GM19455 (cell line): ENCODE measurements around the gene RAD51B.
A peak's percentile ranks its signal among the peaks of the same experiment; 100 is the strongest.
"Not testable (repeated sequence)": the region's sequence is repeated elsewhere in the genome, so short reads cannot be mapped to it uniquely, and the experiment has no call there.

Source experiments
- ATAC-seq: cut with Tn5 transposase; IDR thresholded peaks from one replicate; pipeline ENCODE4 v1.9.1; 2021; ENCODE audit not compliant: unreplicated experiment

The RAD51B gene

GRCh38 chr14:68686724-68687123 lies 867.1 kb downstream of the RAD51B start:
- ATAC-seq: no peak

- ATAC-seq: no peak
These were observed 868.2 kb downstream of the RAD51B start for GRCh38 chr14:68687746-68688145.

DNA sequence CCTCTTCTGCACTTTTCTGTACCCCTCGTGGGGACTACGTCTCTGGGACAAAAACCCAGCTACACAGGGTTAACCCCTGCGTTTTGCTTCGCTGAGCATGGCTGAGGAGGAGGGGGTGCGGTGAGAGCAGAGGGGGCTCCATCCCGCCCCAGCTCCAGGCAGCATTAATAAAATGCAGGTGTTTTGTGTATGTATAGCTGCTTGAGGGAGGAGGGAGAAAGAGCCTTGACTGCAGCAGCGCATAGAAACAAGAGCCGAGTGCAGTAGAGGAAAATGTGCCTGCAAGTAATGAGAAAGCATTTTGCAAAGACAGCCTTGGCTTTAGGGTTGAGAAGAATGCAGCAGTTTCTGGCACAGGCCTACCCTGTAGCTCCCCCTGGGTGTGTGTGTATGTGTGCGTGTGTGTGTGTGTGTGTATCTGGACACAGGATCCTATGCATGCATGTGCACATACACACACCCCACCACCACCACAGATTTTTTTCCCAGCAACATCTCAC lies 869.3 kb downstream of the RAD51B start:
- ATAC-seq: no peak

DNA sequence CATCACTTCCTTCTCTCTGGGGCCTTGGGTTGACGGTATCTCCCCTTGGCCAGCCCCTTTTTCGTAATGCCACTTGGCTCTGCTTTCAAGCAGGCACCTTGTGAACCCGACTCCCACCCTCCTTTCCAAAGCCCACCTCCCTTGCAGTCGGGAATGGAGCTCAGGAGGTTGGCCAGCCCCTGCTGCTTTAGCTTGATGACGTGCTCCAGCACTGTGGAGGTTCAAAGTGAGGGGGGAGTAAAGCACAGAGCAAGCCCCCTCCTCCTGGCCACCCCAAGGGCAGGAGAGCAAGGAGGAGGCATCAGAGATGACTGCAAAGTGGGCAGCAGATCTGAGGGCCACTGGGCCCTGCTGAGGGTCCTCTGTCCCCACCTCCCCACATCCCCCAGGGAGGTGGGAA lies 869.9 kb downstream of the RAD51B start:
- ATAC-seq: no peak

DNA sequence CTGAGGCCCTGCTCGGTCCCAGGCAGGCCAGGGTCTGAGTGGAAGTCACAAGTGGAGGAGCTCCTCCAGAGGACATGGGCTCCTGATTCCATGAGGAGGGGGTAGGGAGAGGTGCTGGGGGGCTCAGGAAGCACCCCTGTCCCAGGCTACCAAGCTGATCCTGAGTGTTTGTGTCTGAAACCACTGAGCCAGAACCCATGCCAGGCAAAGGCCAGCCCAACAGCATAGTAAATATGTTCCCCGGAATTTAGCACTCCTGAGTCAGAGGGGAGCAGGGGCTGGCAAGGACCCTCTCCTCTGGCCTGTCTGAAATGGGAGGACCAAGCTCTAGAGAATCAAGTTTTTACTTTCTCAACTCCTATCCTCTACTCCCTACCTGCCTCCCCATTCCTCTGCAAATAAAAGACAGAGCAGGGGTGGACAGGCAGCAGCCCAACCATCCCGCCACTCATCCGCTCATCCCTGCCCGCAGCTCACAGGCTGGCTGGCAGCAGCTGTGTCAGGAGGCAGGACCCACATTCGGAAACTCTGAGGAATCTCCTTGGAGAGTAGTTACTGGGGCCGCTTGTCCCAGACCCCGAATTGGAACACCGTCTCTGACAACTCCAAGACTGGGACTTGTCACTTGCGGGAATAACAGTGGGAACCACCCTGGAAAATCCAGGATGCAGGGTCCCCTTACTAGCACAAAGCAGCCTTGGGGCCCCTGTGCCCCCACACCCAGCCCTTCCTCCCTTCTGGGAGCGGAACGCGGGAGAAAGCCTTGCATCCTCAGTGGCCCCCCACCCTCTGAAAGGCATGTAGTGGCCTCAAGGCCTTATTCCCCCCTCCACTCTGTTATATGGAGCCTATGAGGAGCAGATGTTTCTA lies 870.7 kb downstream of the RAD51B start:
- ATAC-seq: no peak

DNA sequence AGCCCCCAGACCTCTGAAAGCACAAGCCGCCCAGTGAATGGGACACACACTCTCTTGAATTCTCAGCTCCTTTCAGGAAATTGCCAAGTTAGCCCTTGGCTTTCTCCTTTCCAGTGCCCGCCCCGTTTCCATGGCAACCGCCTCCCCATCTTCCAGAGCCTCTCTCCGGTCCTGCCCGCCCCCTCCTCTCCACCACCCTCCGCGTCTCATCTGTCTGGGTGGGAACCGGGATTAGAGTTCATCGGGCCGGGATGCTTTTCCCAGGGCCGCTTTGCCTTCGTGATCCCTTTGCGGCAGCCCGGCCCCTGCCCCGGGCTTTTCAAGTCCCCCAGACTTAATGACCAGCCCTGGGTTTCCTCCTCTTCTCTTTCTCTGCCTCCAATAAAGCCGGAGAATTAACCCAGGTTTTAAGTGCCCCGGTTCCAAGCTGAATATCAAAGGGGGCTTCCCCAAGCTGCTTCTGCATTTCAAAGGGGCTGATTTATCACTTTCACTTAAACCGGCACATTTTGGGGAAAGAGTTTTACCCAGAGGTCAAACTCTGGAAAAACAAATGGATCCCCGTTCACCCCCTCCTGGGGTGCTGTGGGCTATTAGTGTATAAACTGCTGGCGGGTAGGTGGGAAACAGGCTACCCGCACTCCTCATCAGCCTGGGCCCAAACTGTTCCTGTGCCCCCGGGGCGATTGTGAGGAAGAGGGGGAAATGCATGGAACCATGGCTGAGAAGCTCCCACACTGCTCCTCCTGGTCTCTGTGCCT lies 871.6 kb downstream of the RAD51B start:
- no peak for ATAC-seq

DNA sequence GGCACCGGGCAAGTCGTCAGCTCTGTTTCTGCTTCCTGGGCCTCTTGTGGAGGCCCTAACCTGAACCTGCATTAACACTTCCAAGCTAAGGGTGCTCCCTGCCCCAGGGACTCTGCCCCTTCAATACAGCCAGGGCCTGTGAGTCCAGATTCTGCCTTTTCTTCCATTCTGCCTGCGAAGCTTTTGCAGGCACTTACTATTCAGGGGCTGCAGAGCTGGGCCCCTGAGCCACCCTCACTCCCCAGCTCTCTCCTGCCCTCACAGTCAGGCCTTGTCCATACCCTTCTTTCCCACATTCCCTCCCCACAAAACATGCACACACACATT lies 872.2 kb downstream of the RAD51B start:
- no peak for ATAC-seq

GRCh38 chr14:68692216-68692615 lies 872.6 kb downstream of the RAD51B start:
- ATAC-seq: no peak

DNA sequence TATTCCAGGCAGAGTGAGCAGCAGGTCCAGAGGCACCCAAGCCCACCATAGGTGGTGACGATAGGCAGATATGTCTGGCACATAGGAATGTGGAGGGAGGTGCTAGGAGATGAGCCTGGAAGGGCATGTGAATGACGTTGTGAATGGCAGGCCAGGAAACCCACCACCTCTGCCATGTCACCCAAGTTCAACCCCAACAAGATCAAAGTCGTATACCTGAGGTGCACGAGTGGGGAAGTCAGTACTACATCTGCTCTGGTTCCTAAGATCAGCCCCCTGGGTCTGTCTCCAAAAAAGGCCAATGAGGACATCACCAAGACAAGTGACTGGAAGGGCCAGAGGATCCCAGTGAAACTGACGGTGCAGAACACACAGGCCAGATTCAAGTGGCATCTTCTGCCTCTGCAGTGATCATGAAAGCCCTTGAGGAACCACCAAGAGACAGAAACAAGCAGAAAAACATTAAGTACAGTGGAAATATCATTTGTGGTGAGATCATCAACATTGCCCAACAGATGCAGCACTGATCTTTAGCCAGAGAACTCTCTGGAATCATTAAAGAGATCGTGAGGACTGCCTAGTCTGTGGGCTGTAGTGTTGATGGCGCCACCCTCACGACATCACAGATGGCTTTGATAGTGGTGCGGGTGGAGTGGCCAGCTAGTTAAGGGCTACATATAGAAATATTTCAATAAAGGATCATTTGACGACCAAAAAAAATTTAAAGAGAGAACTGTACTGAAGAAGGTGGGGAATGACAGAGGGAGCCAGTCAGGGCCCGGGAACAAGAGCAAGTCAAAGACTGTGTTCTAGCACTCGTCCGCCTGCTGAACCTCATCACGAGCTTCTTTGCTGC lies 873.6 kb downstream of the RAD51B start:
- ATAC-seq: no peak

GRCh38 chr14:68693926-68694325 lies 874.3 kb downstream of the RAD51B start:
- no peak for ATAC-seq

DNA sequence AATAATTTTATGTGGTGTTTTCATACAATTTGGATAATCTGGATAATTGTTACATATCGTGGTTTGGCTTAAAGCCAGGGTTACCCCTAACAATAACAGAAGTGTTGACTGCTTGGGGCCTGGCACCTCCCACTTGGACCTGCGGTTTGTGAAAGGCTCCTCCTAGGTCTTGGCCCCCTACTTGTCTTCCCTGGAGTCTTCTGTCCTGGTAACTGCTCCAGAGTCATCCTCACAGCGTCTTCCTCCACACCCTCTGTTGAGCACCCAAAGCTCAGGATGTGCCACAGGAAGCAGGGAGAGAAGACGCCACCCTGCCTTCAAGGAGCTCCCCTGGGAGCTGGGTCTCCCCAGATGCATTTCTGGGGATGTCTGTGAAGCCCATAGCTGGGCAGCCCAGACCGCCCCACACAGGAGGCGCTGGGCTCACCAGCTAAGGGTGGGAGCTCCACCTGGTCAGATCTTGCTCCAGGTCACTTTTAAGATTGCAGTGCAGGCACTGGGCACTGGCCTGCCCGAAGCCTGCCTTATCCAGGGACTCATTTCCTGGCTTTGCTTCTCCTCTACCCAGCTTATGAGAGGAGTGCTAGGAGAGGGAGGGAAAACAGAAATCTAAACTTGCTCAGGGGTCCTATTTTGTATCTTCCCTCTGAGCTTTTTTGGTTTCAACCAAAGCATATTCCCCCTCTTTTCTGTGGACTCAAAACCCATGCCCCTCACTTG lies 875.1 kb downstream of the RAD51B start:
- ATAC-seq: peak; percentile 14

GRCh38 chr14:68695326-68695768 lies 875.8 kb downstream of the RAD51B start:
- peak; percentile 78 for ATAC-seq

DNA sequence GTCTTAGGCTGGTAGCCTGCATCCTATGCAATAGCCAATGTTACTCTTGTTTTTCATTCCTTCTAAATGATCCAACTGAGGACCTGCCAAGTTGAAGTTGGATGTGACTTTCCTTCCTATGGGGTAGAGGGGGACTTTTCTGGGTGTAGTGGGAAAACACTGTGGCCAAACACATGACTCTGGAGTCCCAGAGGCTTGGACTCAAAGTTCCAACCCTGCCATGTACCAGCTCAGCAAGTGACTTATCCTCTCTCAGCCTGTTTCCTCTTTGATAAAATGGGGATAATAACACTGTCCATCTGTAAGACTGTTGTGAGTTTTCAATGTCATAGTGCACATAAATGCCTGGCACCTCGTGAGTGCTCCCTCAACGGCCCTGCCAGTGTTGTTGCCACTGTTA lies 876.3 kb downstream of the RAD51B start:
- no peak for ATAC-seq

- ATAC-seq: no peak
These were observed 876.7 kb downstream of the RAD51B start for GRCh38 chr14:68696266-68696665.

DNA sequence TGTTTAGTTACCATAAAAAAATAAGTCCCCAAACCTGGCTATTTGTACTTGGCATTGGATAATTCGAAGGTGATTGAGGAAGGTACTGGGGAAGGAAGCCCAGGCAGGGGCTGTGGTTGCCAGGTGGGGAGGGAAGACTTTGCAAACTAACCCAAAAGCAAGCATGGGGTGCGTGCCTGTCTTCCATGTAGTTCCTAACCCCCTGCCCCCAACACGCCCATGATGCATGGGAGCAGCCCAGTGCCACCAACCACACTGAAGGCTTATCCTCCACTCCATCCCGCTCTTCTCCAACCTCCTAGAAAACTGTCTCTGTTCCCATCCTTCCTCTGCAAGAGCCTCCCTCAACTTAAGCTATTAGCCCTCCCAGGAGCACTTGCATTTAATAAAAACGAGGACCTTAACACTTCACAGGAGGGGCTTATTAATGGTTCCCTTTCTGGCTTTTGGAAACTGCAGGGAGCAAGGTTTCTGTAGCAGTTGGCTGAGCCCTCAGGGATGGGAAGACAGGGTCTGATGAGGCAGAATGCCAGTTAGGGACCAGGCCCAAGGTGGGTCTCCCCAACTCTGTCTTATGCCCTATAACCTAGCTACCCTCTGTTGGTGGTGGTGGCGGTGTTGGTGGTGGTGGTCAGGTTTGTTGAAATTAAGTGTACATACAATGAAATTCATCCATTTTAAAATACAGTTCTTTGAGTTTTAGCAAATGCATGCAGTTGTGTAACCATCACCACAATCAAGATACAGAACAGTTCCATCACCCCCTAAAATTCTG lies 877.3 kb downstream of the RAD51B start:
- no peak for ATAC-seq

DNA sequence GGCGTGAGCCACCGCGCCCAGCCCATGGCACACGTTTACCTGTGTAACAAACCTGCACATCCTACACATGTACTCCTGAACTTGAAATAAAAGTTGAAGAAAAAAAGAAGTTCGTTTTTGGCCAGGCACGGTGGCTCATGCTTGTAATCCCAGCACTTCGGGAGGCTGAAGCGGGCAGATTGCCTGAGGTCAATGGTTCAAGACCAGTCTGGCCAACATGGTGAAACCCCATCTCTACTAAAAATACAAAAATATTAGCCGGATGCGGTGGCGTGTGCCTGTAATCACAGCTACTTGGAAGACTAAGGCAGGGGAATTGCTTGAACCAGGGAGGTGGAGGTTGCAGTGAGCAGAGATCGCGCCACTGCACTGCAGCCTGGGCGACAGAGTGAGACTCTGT lies 879.2 kb downstream of the RAD51B start:
- ATAC-seq: not testable (repeated sequence)

- no peak for ATAC-seq
These were observed 881.6 kb downstream of the RAD51B start for GRCh38 chr14:68701001-68701741.

DNA sequence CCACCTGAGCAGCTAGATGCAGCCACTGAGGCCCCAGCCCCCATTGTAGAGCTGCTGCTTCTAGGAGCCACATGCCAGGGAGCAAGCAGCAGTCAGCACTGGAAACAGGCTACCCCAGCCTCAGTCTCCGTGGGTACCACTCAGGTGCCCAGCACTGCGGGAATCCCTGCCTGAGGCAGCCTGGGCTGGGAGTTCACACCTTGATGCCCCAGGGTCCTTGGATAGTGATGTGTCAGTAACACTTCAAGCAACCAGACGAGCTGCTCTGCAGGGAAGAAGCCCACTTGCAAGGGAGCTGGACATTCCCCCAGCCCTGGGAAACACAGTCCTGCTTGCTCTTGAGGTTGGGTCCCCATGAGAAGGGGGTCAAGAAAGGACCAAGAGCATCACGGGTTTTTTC lies 882.6 kb downstream of the RAD51B start:
- no peak for ATAC-seq

- ATAC-seq: no peak
These were observed 883.0 kb downstream of the RAD51B start for GRCh38 chr14:68702578-68702977.
